ENCODE data around the gene INPP5A. TPM values are rescaled to one million over a fixed set of nuclear protein-coding genes. Genes with fewer than 3 reads are reported as not detected.
"Not testable (repeated sequence)": the region's sequence is repeated elsewhere in the genome, so short reads cannot be mapped to it uniquely, and the experiment has no call there.

INPP5A gene
- polyA plus RNA-seq, 6 donors from 2014 or later: 1.3 to 6.7 (median 2.1) TPM

GRCh38 chr10:132739225-132739613 is 201.6 kb downstream of the INPP5A start:
- H3K4me3 Mint-ChIP-seq: no peak overlapping the region
- ATAC-seq (ENCODE audit: low read depth in 2 of 2): no peak

GRCh38 chr10:132740588-132740987 is 203.0 kb downstream of the INPP5A start:
- H3K4me1 Mint-ChIP-seq: no peaks in the 10 kb centered on the region

More at GRCh38 chr10:132739225-132739613, 201.6 kb downstream of the INPP5A start:
- H3K9me3 Mint-ChIP-seq: no peaks in the 10 kb centered on the region
- no peaks in the 10 kb centered on the region for H3K36me3 Mint-ChIP-seq
- no peak for DNase-seq
- H3K4me1 Mint-ChIP-seq: no peaks in the 10 kb centered on the region
- no peak overlapping the region for H3K27ac Mint-ChIP-seq
- no peaks in the 10 kb centered on the region for H3K27me3 Mint-ChIP-seq

GRCh38 chr10:132742167-132742836 is 204.7 kb downstream of the INPP5A start:
- no peak for DNase-seq
- Mint-ChIP-seq H3K27me3 (no peaks in the 10 kb centered on the region), H3K36me3 (no peaks in the 10 kb centered on the region), H3K27ac (no peak overlapping the region), H3K9me3 (no peaks in the 10 kb centered on the region), H3K4me3 (no peak overlapping the region), H3K4me1 (no peaks in the 10 kb centered on the region)
- no peak for ATAC-seq (ENCODE audit: low read depth in 2 of 2)

More at GRCh38 chr10:132740588-132740987, 203.0 kb downstream of the INPP5A start:
- H3K36me3 Mint-ChIP-seq: no peaks in the 10 kb centered on the region
- DNase-seq (no peak), ATAC-seq (ENCODE audit: low read depth in 2 of 2) (no peak)
- H3K27ac Mint-ChIP-seq: no peak overlapping the region
- no peaks in the 10 kb centered on the region for H3K27me3 Mint-ChIP-seq
- no peak overlapping the region for H3K4me3 Mint-ChIP-seq
- H3K9me3 Mint-ChIP-seq: no peaks in the 10 kb centered on the region

GRCh38 chr10:132742837-132743194 is 205.2 kb downstream of the INPP5A start:
- H3K27me3 Mint-ChIP-seq: no peaks in the 10 kb centered on the region
- H3K27ac Mint-ChIP-seq: no peak overlapping the region
- no peak overlapping the region for H3K4me3 Mint-ChIP-seq
- H3K4me1 Mint-ChIP-seq: no peaks in the 10 kb centered on the region
- ATAC-seq (ENCODE audit: low read depth in 2 of 2) (no peak), DNase-seq (no peak)
- H3K36me3 Mint-ChIP-seq: no peaks in the 10 kb centered on the region
- H3K9me3 Mint-ChIP-seq: no peaks in the 10 kb centered on the region

GRCh38 chr10:132743196-132743924 is 205.8 kb downstream of the INPP5A start:
- H3K4me1 Mint-ChIP-seq; H3K36me3 Mint-ChIP-seq; ATAC-seq (ENCODE audit: low read depth in 2 of 2); DNase-seq; H3K27me3 Mint-ChIP-seq; H3K9me3 Mint-ChIP-seq; H3K4me3 Mint-ChIP-seq: not testable (repeated sequence)
- H3K27ac Mint-ChIP-seq: peak overlapping the region in 1 of 6 donors; percentile 91

- DNase-seq (no peak), ATAC-seq (ENCODE audit: low read depth in 2 of 2) (no peak)
- no peak overlapping the region for H3K27ac Mint-ChIP-seq
- no peaks in the 10 kb centered on the region for H3K4me1 Mint-ChIP-seq
- no peak overlapping the region for H3K4me3 Mint-ChIP-seq
- no peaks in the 10 kb centered on the region for H3K9me3 Mint-ChIP-seq
- no peaks in the 10 kb centered on the region for H3K36me3 Mint-ChIP-seq
- no peaks in the 10 kb centered on the region for H3K27me3 Mint-ChIP-seq
These were observed 206.4 kb downstream of the INPP5A start for GRCh38 chr10:132743925-132744490.

- no peaks in the 10 kb centered on the region for H3K9me3 Mint-ChIP-seq
- H3K4me1 Mint-ChIP-seq: no peaks in the 10 kb centered on the region
- DNase-seq (no peak), ATAC-seq (ENCODE audit: low read depth in 2 of 2) (no peak)
- no peak overlapping the region for H3K27ac Mint-ChIP-seq
- no peak overlapping the region for H3K4me3 Mint-ChIP-seq
- peaks cover 0 to 2% of the 10 kb centered on the region in 2 donors for H3K36me3 Mint-ChIP-seq
- no peaks in the 10 kb centered on the region for H3K27me3 Mint-ChIP-seq
These were observed 207.3 kb downstream of the INPP5A start for GRCh38 chr10:132744839-132745238.

- Mint-ChIP-seq H3K4me3 (no peak overlapping the region), H3K27me3 (no peaks in the 10 kb centered on the region), H3K27ac (no peak overlapping the region), H3K36me3 (peaks cover 0 to 7% of the 10 kb centered on the region in 2 donors), H3K9me3 (no peaks in the 10 kb centered on the region), H3K4me1 (no peaks in the 10 kb centered on the region)
- DNase-seq (no peak), ATAC-seq (ENCODE audit: low read depth in 2 of 2) (no peak)
These were observed 207.9 kb downstream of the INPP5A start for GRCh38 chr10:132745511-132745910.

GRCh38 chr10:132745971-132746370 is 208.4 kb downstream of the INPP5A start:
- Mint-ChIP-seq H3K9me3 (no peaks in the 10 kb centered on the region), H3K4me3 (no peak overlapping the region), H3K4me1 (no peaks in the 10 kb centered on the region), H3K36me3 (peaks cover 0 to 7% of the 10 kb centered on the region in 2 donors), H3K27ac (no peak overlapping the region), H3K27me3 (no peaks in the 10 kb centered on the region)
- no peak for DNase-seq
- ATAC-seq (ENCODE audit: low read depth in 2 of 2): no peak

GRCh38 chr10:132746386-132746785 is 208.8 kb downstream of the INPP5A start:
- H3K4me3 Mint-ChIP-seq: no peak overlapping the region
- H3K9me3 Mint-ChIP-seq: no peaks in the 10 kb centered on the region
- DNase-seq (no peak), ATAC-seq (ENCODE audit: low read depth in 2 of 2) (no peak)
- H3K27me3 Mint-ChIP-seq: no peaks in the 10 kb centered on the region
- H3K4me1 Mint-ChIP-seq: no peaks in the 10 kb centered on the region
- H3K27ac Mint-ChIP-seq: no peak overlapping the region
- peaks cover 0 to 7% of the 10 kb centered on the region in 2 donors for H3K36me3 Mint-ChIP-seq

- H3K4me3 Mint-ChIP-seq: no peak overlapping the region
- ATAC-seq (ENCODE audit: low read depth in 2 of 2) (no peak), DNase-seq (no peak)
- H3K36me3 Mint-ChIP-seq: peaks cover 0 to 7% of the 10 kb centered on the region in 2 donors
- H3K27ac Mint-ChIP-seq: no peak overlapping the region
- no peaks in the 10 kb centered on the region for H3K9me3 Mint-ChIP-seq
- no peaks in the 10 kb centered on the region for H3K27me3 Mint-ChIP-seq
- no peaks in the 10 kb centered on the region for H3K4me1 Mint-ChIP-seq
These were observed 209.4 kb downstream of the INPP5A start for GRCh38 chr10:132746801-132747625.

- Mint-ChIP-seq H3K27ac (peak overlapping the region in 3 of 6 donors; percentile 53 to 96 (median 93)), H3K36me3 (peaks cover 0 to 7% of the 10 kb centered on the region in 2 donors), H3K4me1 (no peaks in the 10 kb centered on the region), H3K9me3 (no peaks in the 10 kb centered on the region), H3K27me3 (no peaks in the 10 kb centered on the region), H3K4me3 (no peak overlapping the region)
- no peak for ATAC-seq (ENCODE audit: low read depth in 2 of 2)
- DNase-seq: no peak
These were observed 210.5 kb downstream of the INPP5A start for GRCh38 chr10:132748135-132748534.

- Mint-ChIP-seq H3K27me3 (no peaks in the 10 kb centered on the region), H3K4me3 (no peak overlapping the region), H3K9me3 (no peaks in the 10 kb centered on the region), H3K4me1 (no peaks in the 10 kb centered on the region), H3K36me3 (peaks cover 0 to 7% of the 10 kb centered on the region in 2 donors), H3K27ac (peak overlapping the region in 2 of 6 donors; percentile 53 to 93)
- ATAC-seq (ENCODE audit: low read depth in 2 of 2): no peak
- DNase-seq: no peak
These were observed 211.2 kb downstream of the INPP5A start for GRCh38 chr10:132748545-132749370.
